Right atrium auricular region (tissue), 2 donors: ENCODE measurements around the gene C17orf50. TPM values are rescaled to one million over a fixed set of nuclear protein-coding genes. Genes with fewer than 3 reads are reported as not detected.

Experiments used
- DNase-seq: peaks from one replicate; pipeline ENCODE4 v3.0.0-alpha.2; 2019; ENCODE audit warnings: low spot score
- H3K27ac ChIP-seq, 2 donors: fragments of 200-600 bp; sonication (generic); 1 replicate in 1 of 2; 2 replicates in 1 of 2; pipeline ENCODE4 v1.5.1; 2016 to 2019
- H3K27me3 ChIP-seq, 2 donors: fragments of 200-600 bp; sonication (generic); one replicate each; pipeline versions ENCODE4 v1.5.1 to v1.6.0; 2017 to 2019
- H3K36me3 ChIP-seq: fragments of 200-600 bp; sonication (generic); one replicate; pipeline ENCODE4 v1.5.1; 2016
- H3K4me1 ChIP-seq, 2 donors: fragments of 200-600 bp; sonication (generic); one replicate each; pipeline versions ENCODE4 v1.5.1 to v1.6.0; 2017 to 2019
- H3K4me3 ChIP-seq, 2 donors: fragments of 200-600 bp; sonication (generic); 1 replicate in 1 of 2; 2 replicates in 1 of 2; pipeline ENCODE4 v1.5.1; 2017 to 2019; ENCODE audit warnings: mild to moderate bottlenecking in 1 of 2, moderate library complexity in 1 of 2
- H3K9me3 ChIP-seq, 2 donors: fragments of 200-600 bp; sonication (generic); one replicate each; pipeline ENCODE4 v1.5.1; 2019
- total RNA-seq, 2 donors: library from RNA; depleted of rRNA; stranded (reverse); fragments of >200 nt; gene quantifications; one replicate each; pipeline ENCODE4 v1.1.0, GENCODE V29; 2016
- TF ChIP-seq, protein P1 (sequence below), 2 donors: fragments of 200-600 bp; sonication (generic); IDR thresholded peaks; one replicate each; pipeline ENCODE4 v1.5.1; 2019; ENCODE audit warnings: antibody characterized with exemption in 2 of 2

The C17orf50 gene
- total RNA-seq, 2 donors from 2014 or later = not detected

DNA sequence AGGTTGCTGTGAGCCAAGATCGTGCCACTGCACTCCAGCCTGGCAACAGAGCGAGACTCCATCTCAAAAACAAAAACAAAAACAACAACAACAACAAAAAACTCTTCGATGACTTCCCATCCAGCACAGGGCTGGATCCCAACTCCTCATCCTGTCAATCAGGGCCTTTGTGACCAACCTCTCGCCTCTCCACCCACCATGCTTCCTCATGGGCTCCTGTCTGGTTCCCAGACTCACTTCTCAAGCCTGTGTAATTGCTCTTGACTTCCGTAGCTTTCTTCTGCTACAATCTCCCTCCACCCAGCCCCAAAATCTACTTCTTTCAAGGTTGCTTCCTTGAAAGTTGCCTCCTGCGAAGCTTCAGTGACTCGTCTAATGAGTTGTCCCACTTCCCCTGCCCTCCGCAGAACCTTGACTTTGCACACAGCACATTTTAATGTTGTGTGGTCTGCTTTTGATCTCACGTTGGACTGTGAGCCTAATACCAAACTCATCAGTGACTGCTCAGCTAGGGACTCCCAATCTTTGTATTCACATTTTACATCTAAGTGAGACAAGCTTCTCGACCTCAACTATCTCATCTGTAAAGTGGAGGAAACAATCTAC lies 30.2 kb upstream of the C17orf50 start:
- no peak overlapping the region for H3K4me3 ChIP-seq
- TF ChIP-seq, protein P1, sequence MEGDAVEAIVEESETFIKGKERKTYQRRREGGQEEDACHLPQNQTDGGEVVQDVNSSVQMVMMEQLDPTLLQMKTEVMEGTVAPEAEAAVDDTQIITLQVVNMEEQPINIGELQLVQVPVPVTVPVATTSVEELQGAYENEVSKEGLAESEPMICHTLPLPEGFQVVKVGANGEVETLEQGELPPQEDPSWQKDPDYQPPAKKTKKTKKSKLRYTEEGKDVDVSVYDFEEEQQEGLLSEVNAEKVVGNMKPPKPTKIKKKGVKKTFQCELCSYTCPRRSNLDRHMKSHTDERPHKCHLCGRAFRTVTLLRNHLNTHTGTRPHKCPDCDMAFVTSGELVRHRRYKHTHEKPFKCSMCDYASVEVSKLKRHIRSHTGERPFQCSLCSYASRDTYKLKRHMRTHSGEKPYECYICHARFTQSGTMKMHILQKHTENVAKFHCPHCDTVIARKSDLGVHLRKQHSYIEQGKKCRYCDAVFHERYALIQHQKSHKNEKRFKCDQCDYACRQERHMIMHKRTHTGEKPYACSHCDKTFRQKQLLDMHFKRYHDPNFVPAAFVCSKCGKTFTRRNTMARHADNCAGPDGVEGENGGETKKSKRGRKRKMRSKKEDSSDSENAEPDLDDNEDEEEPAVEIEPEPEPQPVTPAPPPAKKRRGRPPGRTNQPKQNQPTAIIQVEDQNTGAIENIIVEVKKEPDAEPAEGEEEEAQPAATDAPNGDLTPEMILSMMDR (IDR thresholded peaks at IDR 0.05) = no peak
- H3K27me3 ChIP-seq = no peaks in the 10 kb centered on the region
- H3K27ac ChIP-seq = no peak overlapping the region
- peaks cover 3% of the 10 kb centered on the region for H3K36me3 ChIP-seq
- peaks cover 0 to 34% of the 10 kb centered on the region in 2 donors for H3K4me1 ChIP-seq
- DNase-seq = no peak
- H3K9me3 ChIP-seq = no peaks in the 10 kb centered on the region

DNA sequence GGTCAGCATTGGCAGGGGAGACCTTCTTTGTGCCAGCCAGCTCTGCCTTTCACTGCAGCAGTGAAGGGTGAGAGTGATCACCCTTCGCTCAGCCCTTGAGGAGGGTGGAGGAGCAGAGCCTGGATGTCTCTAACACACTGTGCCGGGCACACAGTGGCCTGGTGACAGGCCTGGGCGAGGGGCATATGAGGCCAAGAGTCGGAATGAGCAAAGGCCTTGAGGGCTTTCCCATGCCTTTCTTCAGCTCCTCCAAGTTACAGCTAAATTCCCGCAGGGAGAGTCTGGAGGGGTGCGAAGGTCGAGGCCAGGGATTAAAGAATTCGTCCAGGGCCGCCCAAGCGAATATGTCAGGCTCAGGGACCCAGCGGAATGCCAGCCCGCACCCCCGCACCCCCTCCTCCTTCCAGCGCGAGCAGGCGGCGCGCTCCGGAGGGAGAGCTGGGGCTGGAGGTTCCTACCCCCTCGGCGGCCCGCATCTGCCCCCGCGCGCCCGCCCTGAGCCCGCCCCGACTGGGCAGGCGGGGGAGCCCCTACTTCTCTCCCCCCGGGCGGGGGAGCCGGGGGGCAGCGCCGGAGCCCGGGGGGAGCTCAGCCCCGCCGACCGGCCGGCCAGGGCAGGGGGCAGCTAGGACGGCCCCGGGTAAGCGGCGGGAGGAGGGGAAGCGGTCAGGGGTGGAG lies 29.3 kb upstream of the C17orf50 start, which contains the start of gene RASL10B:
RASL10B (plus strand) TSS at position 401 of the 678 bp plus-strand sequence. CDS start 3,546 bp downstream, outside the sequence.
- peaks cover 0 to 27% of the 10 kb centered on the region in 2 donors for H3K4me1 ChIP-seq
- DNase-seq = peak; percentile 60
- no peaks in the 10 kb centered on the region for H3K36me3 ChIP-seq
- no peaks in the 10 kb centered on the region for H3K27me3 ChIP-seq
- peak within 1 kb of the TSS; percentile 62 to 85 for H3K27ac ChIP-seq
- TF ChIP-seq, protein P1 (IDR thresholded peaks at IDR 0.05) = no peak
- peak within 1 kb of the TSS; percentile 55 to 77 for H3K4me3 ChIP-seq
- H3K9me3 ChIP-seq = no peaks in the 10 kb centered on the region

DNA sequence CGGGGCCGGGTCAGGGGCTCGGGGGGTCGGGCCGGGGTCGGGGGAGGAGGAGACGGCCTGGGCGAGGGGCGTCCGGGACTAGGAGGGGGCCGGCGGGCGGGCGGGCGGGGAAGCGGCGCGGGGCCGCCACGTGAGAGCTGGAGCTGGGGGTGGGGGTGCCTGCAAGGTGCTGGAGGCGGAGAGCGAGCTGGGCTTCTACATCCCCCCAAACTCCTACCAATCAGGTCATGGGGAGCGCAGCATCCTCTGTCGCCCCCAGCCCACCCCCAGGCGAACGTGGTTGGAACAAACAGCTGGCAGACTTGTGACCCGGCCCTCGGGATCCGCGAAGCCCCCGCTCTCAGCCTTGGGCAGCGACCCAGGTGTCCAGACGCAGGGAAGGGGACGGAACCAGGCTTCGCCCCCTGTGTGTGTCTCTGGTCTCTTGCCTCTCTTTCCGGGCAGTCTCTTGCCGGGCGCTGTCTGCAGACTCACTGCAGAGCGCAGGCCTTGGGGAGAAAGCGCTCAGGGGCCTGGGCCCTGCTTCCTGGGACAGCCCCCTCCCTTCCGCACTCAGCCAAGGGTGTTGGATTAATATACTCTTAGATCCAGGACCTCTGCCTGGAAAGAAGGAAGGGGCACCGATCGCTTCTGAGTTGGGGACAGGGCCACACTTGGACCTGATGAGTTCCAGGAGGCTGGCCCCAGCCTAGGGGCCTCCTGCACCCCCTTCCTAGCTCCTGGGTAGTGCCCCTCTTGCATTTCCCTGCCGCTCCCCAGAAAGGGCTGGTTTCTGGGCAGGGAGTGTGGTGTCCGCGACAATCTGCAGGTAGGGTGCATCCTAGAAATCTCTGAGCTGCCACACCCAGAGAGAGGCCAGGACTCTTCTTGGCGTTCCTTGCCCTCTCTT lies 28.5 kb upstream of the C17orf50 start:
- peak overlapping the region; percentile 62 to 85 for H3K27ac ChIP-seq
- no peaks in the 10 kb centered on the region for H3K27me3 ChIP-seq
- H3K4me1 ChIP-seq = peaks cover 0 to 19% of the 10 kb centered on the region in 2 donors
- peak overlapping the region; percentile 55 to 77 for H3K4me3 ChIP-seq
- no peaks in the 10 kb centered on the region for H3K9me3 ChIP-seq
- peak; percentile 57 for DNase-seq
- no peaks in the 10 kb centered on the region for H3K36me3 ChIP-seq
- TF ChIP-seq, protein P1 (IDR thresholded peaks at IDR 0.05) = no peak

DNA sequence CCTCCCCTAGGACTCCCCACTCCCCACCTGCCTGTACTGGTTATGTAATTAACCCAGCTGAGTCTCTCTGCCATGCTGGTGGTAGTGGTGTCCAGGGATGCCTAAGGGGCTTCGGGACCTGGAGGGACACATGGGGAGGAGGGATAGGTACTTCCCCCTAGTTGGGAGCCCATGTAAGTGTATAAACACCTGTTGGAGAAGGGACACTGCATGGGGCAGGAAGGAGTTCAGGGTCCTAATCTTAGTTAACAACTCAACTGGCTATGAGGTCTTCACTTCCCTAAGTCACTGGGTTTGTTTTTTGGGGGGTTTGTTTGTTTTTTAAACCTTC lies 27.9 kb upstream of the C17orf50 start:
- no peaks in the 10 kb centered on the region for H3K27me3 ChIP-seq
- H3K27ac ChIP-seq = peak overlapping the region in 1 of 2 donors; percentile 85
- no peaks in the 10 kb centered on the region for H3K36me3 ChIP-seq
- H3K9me3 ChIP-seq = no peaks in the 10 kb centered on the region
- peak overlapping the region in 1 of 2 donors; percentile 77 for H3K4me3 ChIP-seq
- peak; percentile 26 for DNase-seq
- TF ChIP-seq, protein P1 (IDR thresholded peaks at IDR 0.05) = no peak
- H3K4me1 ChIP-seq = peaks cover 0 to 13% of the 10 kb centered on the region in 2 donors

DNA sequence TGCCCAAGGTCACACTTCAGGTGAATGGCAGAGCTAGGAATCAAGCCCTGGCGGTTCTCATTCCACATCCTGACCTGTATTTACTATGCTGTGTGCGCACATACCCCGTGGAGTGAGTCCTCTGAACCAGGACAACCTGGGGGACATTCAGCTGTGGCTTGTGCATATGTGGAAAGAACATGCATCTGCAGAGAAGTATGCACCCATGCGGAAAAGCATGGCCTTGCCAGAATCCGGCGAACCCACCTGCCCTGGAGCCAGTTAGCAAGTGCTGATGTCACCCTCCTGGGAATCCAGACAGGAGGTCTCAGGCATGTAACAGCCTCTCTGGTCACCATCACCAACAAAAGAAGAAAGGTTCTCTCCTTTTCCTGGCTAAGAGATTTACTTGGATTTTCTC lies 27.3 kb upstream of the C17orf50 start:
- Histone ChIP-seq H3K27me3 (no peaks in the 10 kb centered on the region), H3K27ac (no peak overlapping the region), H3K36me3 (no peaks in the 10 kb centered on the region), H3K4me3 (no peak overlapping the region), H3K9me3 (no peaks in the 10 kb centered on the region), H3K4me1 (peaks cover 0 to 12% of the 10 kb centered on the region in 2 donors)
- TF ChIP-seq, protein P1 (IDR thresholded peaks at IDR 0.05) = no peak
- no peak for DNase-seq
